GM23338 (cell line): Measurements from ENCODE around the gene C5orf22.

ENCODE experiments used
- POLR2AphosphoS5 ChIP-seq: IDR thresholded peaks from 2 replicates; pipeline ENCODE4 v1.6.1; 2016; ENCODE audit warnings: antibody characterized with exemption, low read depth
- TF ChIP-seq, protein P1 (sequence below), 2 experiments: fragments of 200-600 bp in 1 of 2; sonication (generic) in 1 of 2; conservative IDR thresholded peaks; 2 replicates each; pipeline versions ENCODE4 v1.5.1 to v1.6.1; 2016 to 2017; ENCODE audit warnings: antibody characterized with exemption in 2 of 2, low read depth in 2 of 2, mild to moderate bottlenecking in 2 of 2, moderate library complexity in 1 of 2

- no peak for TF ChIP-seq POLR2AphosphoS5
- TF ChIP-seq, protein P1, sequence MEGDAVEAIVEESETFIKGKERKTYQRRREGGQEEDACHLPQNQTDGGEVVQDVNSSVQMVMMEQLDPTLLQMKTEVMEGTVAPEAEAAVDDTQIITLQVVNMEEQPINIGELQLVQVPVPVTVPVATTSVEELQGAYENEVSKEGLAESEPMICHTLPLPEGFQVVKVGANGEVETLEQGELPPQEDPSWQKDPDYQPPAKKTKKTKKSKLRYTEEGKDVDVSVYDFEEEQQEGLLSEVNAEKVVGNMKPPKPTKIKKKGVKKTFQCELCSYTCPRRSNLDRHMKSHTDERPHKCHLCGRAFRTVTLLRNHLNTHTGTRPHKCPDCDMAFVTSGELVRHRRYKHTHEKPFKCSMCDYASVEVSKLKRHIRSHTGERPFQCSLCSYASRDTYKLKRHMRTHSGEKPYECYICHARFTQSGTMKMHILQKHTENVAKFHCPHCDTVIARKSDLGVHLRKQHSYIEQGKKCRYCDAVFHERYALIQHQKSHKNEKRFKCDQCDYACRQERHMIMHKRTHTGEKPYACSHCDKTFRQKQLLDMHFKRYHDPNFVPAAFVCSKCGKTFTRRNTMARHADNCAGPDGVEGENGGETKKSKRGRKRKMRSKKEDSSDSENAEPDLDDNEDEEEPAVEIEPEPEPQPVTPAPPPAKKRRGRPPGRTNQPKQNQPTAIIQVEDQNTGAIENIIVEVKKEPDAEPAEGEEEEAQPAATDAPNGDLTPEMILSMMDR (conservative IDR thresholded peaks at IDR 0.05; ENCODE audit: low read depth in 2 of 2) = no peak
Measured at GRCh38 chr5:31553863-31554262, 21.8 kb downstream of the C5orf22 start.
